IPS-NIHi7 (cell line): Measurements from ENCODE around the gene LSM3.

Experiments used
- DNase-seq: peaks from one replicate; pipeline ENCODE4 v3.0.0; 2012; ENCODE audit warnings: mixed read lengths; ENCODE audit errors: extremely low spot score

LSM3 gene

GRCh38 chr3:14200841-14201240 lies 22.2 kb downstream of the LSM3 start:
- no peak for DNase-seq

DNA sequence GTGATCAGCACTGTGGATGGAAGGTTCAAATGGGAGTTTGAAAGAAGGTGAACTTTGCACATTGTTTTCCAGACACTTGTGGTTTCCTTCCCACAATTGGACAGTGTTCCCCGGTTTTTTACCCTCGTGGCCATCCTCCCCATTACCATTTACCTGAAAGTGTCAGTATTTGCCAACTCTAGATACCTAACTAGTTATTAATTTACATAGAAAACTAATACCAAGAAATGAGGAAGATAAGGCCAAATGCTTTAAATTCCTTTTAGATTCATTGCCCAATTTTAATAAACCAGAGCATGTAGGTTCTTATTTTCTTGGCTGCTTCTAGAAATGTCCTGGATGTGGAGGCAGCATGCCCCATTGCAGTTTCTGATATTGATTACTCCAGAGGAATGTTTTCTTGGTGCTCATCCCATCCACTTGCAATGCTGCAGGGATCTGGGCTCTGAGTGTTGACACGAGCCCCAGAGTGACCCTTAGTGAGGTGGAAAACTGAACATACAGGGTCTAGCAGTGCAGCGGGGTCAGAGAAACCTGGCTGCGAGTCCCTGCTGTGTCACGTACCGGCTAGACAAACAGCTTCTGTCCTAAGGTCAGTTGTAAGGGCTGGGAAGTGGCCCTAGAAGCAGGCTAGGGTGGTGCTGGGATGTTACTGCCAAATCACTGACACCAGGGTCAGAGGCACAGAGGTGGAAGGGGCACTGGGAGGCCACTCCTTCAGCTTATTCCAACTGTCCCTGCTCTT lies 23.5 kb downstream of the LSM3 start:
- DNase-seq: no peak

DNA sequence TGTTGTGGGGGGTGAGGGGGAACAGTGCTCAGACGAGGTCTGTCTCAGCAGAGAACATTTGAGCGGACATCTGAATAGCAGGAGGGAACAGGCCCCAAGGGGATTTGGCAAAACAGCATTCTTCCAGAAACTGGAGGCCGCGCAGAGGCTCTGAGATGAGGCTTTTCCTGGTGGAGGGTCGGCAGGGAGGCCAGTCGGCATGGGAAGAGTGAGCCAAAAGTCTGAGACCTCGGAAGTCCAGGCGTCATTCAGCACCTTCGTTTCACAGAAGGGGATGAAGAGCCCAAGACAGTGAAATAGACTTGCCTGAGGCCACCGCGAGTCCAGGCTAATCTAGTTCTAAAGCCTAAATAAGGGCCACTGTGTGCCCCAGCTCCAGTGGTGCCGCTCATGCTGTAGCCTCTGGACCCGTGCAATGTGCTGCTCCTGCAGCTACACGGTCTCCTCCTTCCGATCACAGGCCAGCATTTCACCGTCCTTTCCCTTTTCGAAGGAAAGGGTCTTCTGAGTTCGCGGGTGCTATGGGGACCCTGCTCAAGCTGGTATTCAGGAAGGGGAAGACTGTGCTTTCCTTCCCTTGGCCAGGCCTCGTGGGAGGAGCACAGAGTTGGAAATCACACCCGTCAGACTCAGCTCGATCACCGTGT lies 24.4 kb downstream of the LSM3 start:
- DNase-seq: no peak

DNA sequence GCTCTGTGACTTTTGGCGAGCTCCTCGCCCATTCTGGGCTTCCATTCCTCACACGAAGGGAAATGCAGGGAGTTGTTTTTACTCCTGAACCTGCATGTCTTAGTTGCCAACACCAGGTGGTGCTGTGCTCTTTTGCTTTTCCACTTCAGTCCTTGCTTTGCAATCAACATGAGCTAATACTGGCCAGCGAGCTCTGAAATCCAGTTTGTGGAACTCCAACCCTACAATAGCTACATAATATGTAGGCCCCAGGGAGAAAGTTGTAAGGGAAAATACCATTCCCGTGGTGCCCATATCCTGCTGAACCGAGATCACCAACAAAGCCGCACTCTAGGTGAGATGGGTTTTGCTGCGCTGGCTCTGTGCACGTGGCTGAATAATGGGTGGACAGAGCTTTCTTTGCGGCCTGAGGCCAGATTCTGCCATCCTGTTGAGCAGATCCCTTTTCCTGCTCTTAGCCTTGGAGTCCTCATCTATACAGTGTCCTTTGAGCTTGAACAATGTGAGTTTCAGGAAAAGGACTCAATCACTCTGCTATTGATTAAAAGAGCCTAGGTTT lies 25.0 kb downstream of the LSM3 start:
- peak; percentile 87 for DNase-seq

DNA sequence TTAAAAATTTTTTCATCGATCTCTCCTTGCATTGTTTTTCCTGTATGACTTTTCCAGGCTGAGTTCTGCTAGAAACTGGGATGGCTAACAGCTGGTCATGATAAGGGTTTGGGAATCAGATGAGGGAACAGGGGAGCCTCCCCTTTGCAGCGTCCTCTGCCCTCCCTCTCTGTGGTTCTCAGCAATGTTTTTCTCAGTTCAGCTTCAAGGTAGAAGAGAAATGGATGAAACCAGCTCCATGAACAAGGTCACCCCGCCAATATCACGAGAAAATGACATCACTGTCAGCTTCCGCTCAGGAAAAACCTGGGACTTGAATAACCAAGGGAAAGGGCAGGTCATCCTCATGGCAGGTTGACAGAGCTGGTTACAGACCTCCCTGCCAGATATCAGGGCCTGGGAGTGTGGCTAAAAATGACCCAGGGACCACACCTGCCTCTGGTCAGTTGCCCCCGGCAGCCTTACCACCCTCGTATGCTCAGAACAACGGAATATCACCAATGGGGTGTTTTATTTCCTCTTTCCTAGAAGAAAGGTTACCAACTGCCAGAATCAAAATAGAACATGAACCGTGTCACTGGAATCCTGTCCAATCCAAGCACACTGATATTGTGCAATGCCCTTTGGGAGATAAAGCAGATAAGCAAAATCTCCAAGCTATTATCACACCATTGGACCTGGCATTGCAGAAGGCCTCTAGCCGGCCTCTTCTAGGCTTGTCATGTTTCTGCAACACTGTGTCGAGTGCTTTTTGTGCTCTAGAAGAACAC lies 26.1 kb downstream of the LSM3 start:
- no peak for DNase-seq

- peak; percentile 58 for DNase-seq
Observed at GRCh38 chr3:14206548-14207177, 28.0 kb downstream of the LSM3 start.

- no peak for DNase-seq
Observed at GRCh38 chr3:14208168-14208567, 29.6 kb downstream of the LSM3 start.

DNA sequence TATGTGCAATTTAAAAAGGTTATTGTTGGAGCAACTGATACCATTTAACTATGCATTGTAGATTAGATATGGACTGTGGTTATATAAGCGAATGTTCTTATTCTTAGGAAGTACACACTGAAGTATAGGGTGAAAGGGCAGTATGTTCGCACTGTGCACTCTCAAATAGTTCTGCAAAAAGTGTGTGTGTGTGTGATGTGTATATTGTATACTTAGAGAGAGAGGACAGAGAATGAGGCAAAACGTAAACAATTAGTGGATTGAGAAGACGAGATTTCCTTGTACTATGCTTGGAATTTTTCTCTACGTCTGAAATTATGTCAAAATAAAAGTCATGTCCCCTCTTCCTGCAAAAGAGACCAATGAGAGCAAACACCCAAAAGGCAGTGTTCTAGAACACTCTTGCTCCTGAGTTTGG lies 30.4 kb downstream of the LSM3 start:
- no peak for DNase-seq

DNA sequence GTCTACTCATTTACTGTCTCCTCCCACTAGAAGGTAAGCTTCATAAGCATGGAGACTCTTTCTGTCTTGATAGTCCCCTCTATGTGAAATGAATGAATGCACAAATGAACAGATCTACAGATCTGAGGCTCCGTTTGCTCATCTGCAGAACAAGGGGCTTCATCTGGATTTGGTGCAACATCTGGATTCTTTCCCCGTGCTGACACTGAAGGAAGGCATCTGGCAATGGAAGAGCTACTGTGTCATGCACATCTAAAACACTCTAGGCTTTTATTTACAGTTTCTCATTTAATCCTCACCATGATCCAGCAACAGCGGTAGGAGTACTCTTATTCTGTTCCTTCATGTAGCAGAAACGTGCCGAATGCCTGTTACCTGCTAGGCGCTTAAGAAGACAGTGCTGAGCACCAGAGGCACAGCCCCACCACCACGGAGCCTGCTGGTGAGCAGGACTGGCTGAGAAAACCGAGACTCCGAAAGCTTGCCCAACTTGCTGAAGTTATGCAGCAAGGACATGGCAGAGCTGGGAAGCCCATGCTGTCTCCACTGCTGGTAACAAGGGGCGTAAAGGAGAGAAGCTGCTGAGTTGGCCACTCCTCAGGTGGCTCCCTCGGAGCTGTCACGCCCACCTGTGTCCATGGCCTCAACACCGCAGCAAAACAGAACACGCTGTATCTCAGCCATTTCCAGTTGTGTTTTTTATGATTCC lies 31.1 kb downstream of the LSM3 start:
- DNase-seq: no peak

- DNase-seq: no peak
Observed at GRCh38 chr3:14210290-14210688, 31.7 kb downstream of the LSM3 start.

DNA sequence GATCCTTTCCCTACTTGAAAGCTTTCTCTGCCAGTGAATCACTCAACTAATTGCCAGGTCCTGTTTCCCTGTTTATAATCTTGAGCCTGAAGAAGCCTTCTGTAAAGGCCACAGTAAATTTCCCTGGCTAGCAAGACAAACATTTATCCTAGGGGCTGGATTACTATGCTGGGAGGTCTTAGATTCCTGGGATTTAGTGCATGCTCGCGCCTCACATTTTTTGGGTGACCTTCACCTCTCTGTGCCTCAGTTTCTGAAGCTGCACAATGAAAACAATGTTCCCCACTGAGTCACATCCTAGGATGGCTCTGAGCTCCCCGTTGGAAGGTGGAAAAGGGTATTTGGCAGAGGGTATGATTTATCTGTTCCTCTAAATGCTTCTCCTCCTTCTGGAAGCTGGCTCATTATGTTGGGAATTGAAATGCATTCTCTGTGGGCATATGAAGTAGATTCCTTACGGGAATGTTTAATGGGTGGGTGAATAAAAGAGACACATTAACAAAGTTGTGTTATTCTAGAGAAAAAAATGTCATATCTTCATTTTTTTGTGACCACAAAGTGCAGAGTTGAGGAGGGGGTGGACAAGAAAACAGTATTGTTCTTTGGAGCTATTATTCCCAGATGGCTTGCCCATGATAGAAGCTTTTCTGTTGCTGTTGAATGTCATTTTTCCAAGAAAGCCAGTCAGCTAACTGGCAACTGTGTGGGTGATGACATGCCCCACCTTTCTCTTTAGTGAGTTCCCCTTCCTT lies 32.4 kb downstream of the LSM3 start:
- no peak for DNase-seq

DNA sequence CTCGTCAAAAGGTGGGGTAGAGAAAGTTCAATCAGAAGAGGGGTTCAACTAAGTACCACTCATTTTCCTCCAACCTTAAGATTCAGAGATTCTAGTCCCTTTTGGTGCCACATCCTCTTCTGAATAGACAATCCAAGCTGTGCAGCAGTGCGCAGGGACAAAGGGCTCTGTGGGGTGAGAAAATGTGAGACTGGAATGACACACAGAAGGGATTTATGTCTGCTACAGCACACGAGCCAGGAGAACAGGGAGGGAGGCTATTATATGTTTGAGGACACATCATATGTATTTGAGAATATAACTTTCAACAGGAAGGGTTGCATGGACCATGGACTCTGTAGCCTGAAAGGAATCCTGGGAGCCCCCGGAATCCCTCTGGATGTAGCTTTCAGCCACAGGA lies 33.0 kb downstream of the LSM3 start:
- no peak for DNase-seq

DNA sequence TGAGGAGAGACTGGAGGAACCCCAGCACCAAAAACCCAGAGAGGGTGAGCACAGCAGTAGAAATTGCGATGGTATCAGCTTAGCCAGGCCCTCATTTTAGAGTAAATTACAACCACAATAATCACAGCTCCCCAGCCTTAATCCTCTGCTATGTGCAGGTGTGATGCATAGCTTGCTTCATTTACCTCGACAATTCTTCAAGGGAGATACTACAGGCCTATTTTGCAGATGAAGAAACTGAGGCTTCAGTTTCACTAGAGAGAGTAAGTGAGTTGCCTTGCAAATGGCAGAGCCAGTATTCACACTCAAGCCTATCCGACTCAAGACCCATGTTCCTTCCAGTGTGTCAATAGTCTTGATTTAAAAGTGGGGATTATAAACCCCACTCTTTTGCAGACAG lies 33.4 kb downstream of the LSM3 start:
- no peak for DNase-seq

- DNase-seq: no peak
Observed at GRCh38 chr3:14213066-14213774, 34.6 kb downstream of the LSM3 start.

- DNase-seq: no peak
Observed at GRCh38 chr3:14214764-14215163, 36.1 kb downstream of the LSM3 start.

GRCh38 chr3:14216257-14217048 lies 37.8 kb downstream of the LSM3 start:
- DNase-seq: peak; percentile 90

- no peak for DNase-seq
Observed at GRCh38 chr3:14218355-14218754, 39.7 kb downstream of the LSM3 start.

- no peak for DNase-seq
Observed at GRCh38 chr3:14220933-14221332, 42.3 kb downstream of the LSM3 start.

GRCh38 chr3:14221902-14222301 lies 43.3 kb downstream of the LSM3 start:
- DNase-seq: no peak
